H9 (cell line): ENCODE results near the gene SLX4IP. TPM values are rescaled to one million over a fixed set of nuclear protein-coding genes. Genes with fewer than 3 reads are reported as not detected.

ENCODE experiments used
- DNase-seq: peaks from one replicate; pipeline ENCODE4 v3.0.0-alpha.2; 2017
- H2AFZ ChIP-seq: one replicate; pipeline ENCODE4 v1.6.1; 2013; ENCODE audit warnings: mild to moderate bottlenecking, low read length, control low read depth, moderate library complexity
- H2AK5ac ChIP-seq: 2 replicates; pipeline ENCODE4 v1.6.1; 2013; ENCODE audit warnings: low read length, control low read depth, mixed read lengths; ENCODE audit not compliant: insufficient read length
- H2BK120ac ChIP-seq: one replicate; pipeline ENCODE4 v1.6.1; 2013; ENCODE audit warnings: low read depth, mild to moderate bottlenecking, low read length, control low read depth, inconsistent platforms; ENCODE audit not compliant: poor library complexity, severe bottlenecking
- H2BK12ac ChIP-seq: 2 replicates; pipeline ENCODE4 v1.6.1; 2013; ENCODE audit warnings: low read length, control low read depth, mixed read lengths, low read depth; ENCODE audit not compliant: insufficient read length
- H2BK15ac ChIP-seq: 2 replicates; pipeline ENCODE4 v1.6.1; 2013; ENCODE audit warnings: low read depth, low read length, control low read depth
- H2BK20ac ChIP-seq: one replicate; pipeline ENCODE4 v1.6.1; 2013; ENCODE audit warnings: low read depth, mild to moderate bottlenecking, low read length, control low read depth, inconsistent platforms; ENCODE audit not compliant: poor library complexity, severe bottlenecking
- H2BK5ac ChIP-seq: 2 replicates; pipeline ENCODE4 v1.6.1; 2013; ENCODE audit warnings: low read length, control low read depth, mixed read lengths; ENCODE audit not compliant: insufficient read length
- H3K14ac ChIP-seq: 2 replicates; pipeline ENCODE4 v1.6.1; 2013; ENCODE audit warnings: low read length, control low read depth; ENCODE audit not compliant: insufficient read depth
- H3K18ac ChIP-seq: 2 replicates; pipeline ENCODE4 v1.6.1; 2013; ENCODE audit warnings: low read depth, mild to moderate bottlenecking, mixed read lengths, low read length, control low read depth; ENCODE audit not compliant: insufficient read length
- H3K23ac ChIP-seq: 2 replicates; pipeline ENCODE4 v1.6.1; 2013; ENCODE audit warnings: low read length, control low read depth, mixed read lengths, low read depth; ENCODE audit not compliant: insufficient read length
- H3K23me2 ChIP-seq: 2 replicates; pipeline ENCODE4 v1.6.1; 2013; ENCODE audit warnings: low read depth, mild to moderate bottlenecking, mixed read lengths, low read length, control low read depth; ENCODE audit not compliant: insufficient read length, poor library complexity, severe bottlenecking
- H3K27ac ChIP-seq: 2 replicates; pipeline ENCODE4 v1.5.1; 2013; ENCODE audit warnings: low read length, control low read depth, mixed read lengths, low read depth; ENCODE audit not compliant: insufficient read length
- H3K27me3 ChIP-seq: 2 replicates; pipeline ENCODE4 v1.6.1; 2013; ENCODE audit warnings: low read length, control low read depth, inconsistent platforms; ENCODE audit not compliant: insufficient read depth
- H3K4ac ChIP-seq: 2 replicates; pipeline ENCODE4 v1.6.1; 2013; ENCODE audit warnings: low read depth, mild to moderate bottlenecking, control low read depth, inconsistent platforms, low read length, moderate library complexity
- H3K4me1 ChIP-seq: 2 replicates; pipeline ENCODE4 v1.6.1; 2013; ENCODE audit warnings: low read length, control low read depth, inconsistent platforms; ENCODE audit not compliant: insufficient read depth
- H3K4me2 ChIP-seq: 2 replicates; pipeline ENCODE4 v1.6.1; 2013; ENCODE audit warnings: low read length, control low read depth, mixed read lengths; ENCODE audit not compliant: insufficient read length, insufficient read depth
- H3K56ac ChIP-seq: 2 replicates; pipeline ENCODE4 v1.6.1; 2013; ENCODE audit warnings: low read depth, mild to moderate bottlenecking, mixed read lengths, low read length, control low read depth; ENCODE audit not compliant: insufficient read length
- H3K79me1 ChIP-seq: 2 replicates; pipeline ENCODE4 v1.6.1; 2013; ENCODE audit warnings: low read depth, mild to moderate bottlenecking, moderate library complexity, low read length, control low read depth, inconsistent platforms; ENCODE audit not compliant: insufficient read depth, poor library complexity, severe bottlenecking
- H3K79me2 ChIP-seq: 2 replicates; pipeline ENCODE4 v1.6.1; 2013; ENCODE audit warnings: low read length, control low read depth, inconsistent platforms; ENCODE audit not compliant: insufficient read depth
- H3K9ac ChIP-seq: 2 replicates; pipeline ENCODE4 v1.6.1; 2013; ENCODE audit warnings: low read length, control low read depth, mixed read lengths; ENCODE audit not compliant: insufficient read length; ENCODE audit errors: extremely low read depth
- H3K9me3 ChIP-seq: one replicate; pipeline ENCODE4 v1.6.1; 2013; ENCODE audit warnings: low read depth, low read length, inconsistent platforms; ENCODE audit not compliant: control insufficient read depth
- H3T11ph ChIP-seq: one replicate; pipeline ENCODE4 v1.6.1; 2013; ENCODE audit warnings: mild to moderate bottlenecking, low read length, control low read depth, inconsistent platforms
- H4K20me1 ChIP-seq: one replicate; pipeline ENCODE4 v1.6.1; 2013; ENCODE audit not compliant: control insufficient read depth, insufficient read length, insufficient read depth
- H4K5ac ChIP-seq: 2 replicates; pipeline ENCODE4 v1.6.1; 2013; ENCODE audit warnings: low read depth, mild to moderate bottlenecking, mixed read lengths, low read length, control low read depth; ENCODE audit not compliant: insufficient read length
- H4K8ac ChIP-seq: replicated peaks from 2 replicates; pipeline ENCODE4 v1.6.1; 2013; ENCODE audit warnings: low read length, control low read depth, mixed read lengths, low read depth; ENCODE audit not compliant: insufficient read length
- H4K91ac ChIP-seq: 2 replicates; pipeline ENCODE4 v1.6.1; 2013; ENCODE audit warnings: low read depth, mild to moderate bottlenecking, moderate library complexity, mixed read lengths, low read length, control low read depth; ENCODE audit not compliant: insufficient read length
- H3K27ac Mint-ChIP-seq, 3 experiments: 2 replicates in 2 of 3; 3 replicates in 1 of 3; pipeline ENCODE4 v1.8.0; 2020 to 2021; ENCODE audit warnings: mixed read lengths in 3 of 3, mild to moderate bottlenecking in 1 of 3, moderate library complexity in 1 of 3
- H3K27me3 Mint-ChIP-seq: 2 replicates; pipeline ENCODE4 v1.8.0; 2021; ENCODE audit warnings: low read depth, mild to moderate bottlenecking, moderate library complexity, mixed read lengths
- H3K36me3 Mint-ChIP-seq, 3 experiments: 2 replicates in 2 of 3; 3 replicates in 1 of 3; pipeline ENCODE4 v1.8.0; 2020 to 2021; ENCODE audit warnings: low read depth in 3 of 3, mixed read lengths in 3 of 3; ENCODE audit not compliant: insufficient read depth in 1 of 3
- H3K4me1 Mint-ChIP-seq, 2 experiments: 2 replicates each; pipeline ENCODE4 v1.8.0; 2020; ENCODE audit warnings: mixed read lengths in 2 of 2
- H3K4me3 Mint-ChIP-seq, 2 experiments: 2 replicates in 1 of 2; 3 replicates in 1 of 2; pipeline ENCODE4 v1.8.0; 2020 to 2021; ENCODE audit warnings: mild to moderate bottlenecking in 2 of 2, mixed read lengths in 2 of 2, moderate library complexity in 1 of 2
- H3K9me3 Mint-ChIP-seq, 2 experiments: 2 replicates in 1 of 2; 3 replicates in 1 of 2; pipeline ENCODE4 v1.8.0; 2020; ENCODE audit warnings: mild to moderate bottlenecking in 2 of 2, mixed read lengths in 2 of 2, moderate library complexity in 1 of 2
- CTCF ChIP-seq: fragments of 200-600 bp; sonication (generic); conservative IDR thresholded peaks from 3 replicates; pipeline ENCODE4 v1.8.0; 2021; ENCODE audit warnings: antibody characterized with exemption, mild to moderate bottlenecking
- WGBS: extraction: QIAGEN DNeasy Blood & Tissue Kit; methylation state at CpG from one replicate; pipeline ENCODE4 v1.1.7; 2013; ENCODE audit warnings: missing lambda C conversion rate, low lambda C conversion rate, mixed read lengths; ENCODE audit not compliant: insufficient read length; ENCODE audit errors: extremely low coverage; 5-methylcytosine and 5-hydroxymethylcytosine counted together
- total RNA-seq: library from RNA; stranded (reverse); gene quantifications from 2 replicates; pipeline ENCODE4 v1.2.1, GENCODE V29; 2021

SLX4IP gene
- total RNA-seq, 1 experiment from 2014 or later, result 7.9 TPM

GRCh38 chr20:10669843-10670446 is 234.8 kb downstream of the SLX4IP start:
- Histone ChIP-seq H4K20me1 (no peaks in the 10 kb centered on the region), H4K5ac (no peak overlapping the region), H3K4me1 (peaks cover 23% of the 10 kb centered on the region), H2AK5ac (no peak overlapping the region), H2BK5ac (no peak overlapping the region), H3K18ac (no peak overlapping the region), H2BK15ac (no peak overlapping the region), H4K91ac (no peak overlapping the region), H3K23me2 (peaks cover 21% of the 10 kb centered on the region), H3K14ac (no peak overlapping the region), H3K79me1 (no peaks in the 10 kb centered on the region), H3K23ac (no peak overlapping the region), H3T11ph (no peak overlapping the region), H3K4me2 (no peak overlapping the region), H3K56ac (no peak overlapping the region), H4K8ac (no peak overlapping the region), H3K4ac (no peak overlapping the region), H3K9me3 (no peaks in the 10 kb centered on the region), H2BK120ac (no peak overlapping the region), H2AFZ (no peak overlapping the region), H3K27ac (no peak overlapping the region), H3K9ac (no peak overlapping the region), H2BK20ac (no peak overlapping the region), H3K79me2 (peaks cover 8% of the 10 kb centered on the region; the same call in 1 of the 2 replicates), H3K27me3 (no peaks in the 10 kb centered on the region), H2BK12ac (no peak overlapping the region)
- no CpG with 5 or more reads among the region's 6 CpGs for WGBS
- peaks cover 62 to 67% of the 10 kb centered on the region in 2 experiments for H3K4me1 Mint-ChIP-seq
- H3K27me3 Mint-ChIP-seq, result no peaks in the 10 kb centered on the region; the same call in 1 of the 2 replicates
- no peak for DNase-seq
- H3K36me3 Mint-ChIP-seq, result peaks cover 12 to 43% (median 15%) of the 10 kb centered on the region in 3 experiments
- peak overlapping the region in 1 of 3 experiments; percentile 79; a peak in 1 of 7 replicates for H3K27ac Mint-ChIP-seq
- TF ChIP-seq CTCF, result no peak
- peak overlapping the region; percentile 85 to 93; a peak in 3 of 5 replicates for H3K4me3 Mint-ChIP-seq
- no peaks in the 10 kb centered on the region; a peak in 1 of 5 replicates for H3K9me3 Mint-ChIP-seq
